ENCODE results near the gene VPS26A. TPM values are rescaled to one million over a fixed set of nuclear protein-coding genes. Genes with fewer than 3 reads are reported as not detected.
A peak's percentile ranks its signal among the peaks of the same experiment; 100 is the strongest.

Gene VPS26A
- total RNA-seq, 1 donor from 2014 or later = 42.6 TPM

GRCh38 chr10:69179743-69180524 lies 56.0 kb downstream of the VPS26A start, which contains the start of gene SUPV3L1:
Gene SUPV3L1, plus strand, starts transcription at chr10:69180234. Its CDS starts 58 bp downstream, at chr10:69180292.
- Histone ChIP-seq H3K4me3 (ENCODE audit: low read depth, low read length) (peak within 1 kb of the TSS; percentile 81), H3K27me3 (ENCODE audit: control insufficient read depth, insufficient read depth, low read length) (no peaks in the 10 kb centered on the region), H3K36me3 (ENCODE audit: control insufficient read depth, insufficient read depth, low read length) (peaks cover 2% of the 10 kb centered on the region)
- TF ChIP-seq CTCF (IDR thresholded peaks at IDR 0.05; ENCODE audit: insufficient read depth, low read length, severe bottlenecking) = no peak
- DNase-seq (ENCODE audit: low read depth) (peak; percentile 94), FAIRE-seq (no peak)

GRCh38 chr10:69180525-69181204 lies 56.7 kb downstream of the VPS26A start:
- DNase-seq (ENCODE audit: low read depth) = peak; percentile 13
- FAIRE-seq = no peak
- no peak for TF ChIP-seq CTCF (IDR thresholded peaks at IDR 0.05; ENCODE audit: insufficient read depth, low read length, severe bottlenecking)
- Histone ChIP-seq H3K4me3 (ENCODE audit: low read depth, low read length) (peak overlapping the region; percentile 81), H3K27me3 (ENCODE audit: control insufficient read depth, insufficient read depth, low read length) (no peaks in the 10 kb centered on the region), H3K36me3 (ENCODE audit: control insufficient read depth, insufficient read depth, low read length) (peaks cover 2% of the 10 kb centered on the region)

- H3K36me3 ChIP-seq (ENCODE audit: control insufficient read depth, insufficient read depth, low read length) = peaks cover 2% of the 10 kb centered on the region
- no peak for TF ChIP-seq CTCF (IDR thresholded peaks at IDR 0.05; ENCODE audit: insufficient read depth, low read length, severe bottlenecking)
- DNase-seq (ENCODE audit: low read depth) = peak; percentile 30
- H3K27me3 ChIP-seq (ENCODE audit: control insufficient read depth, insufficient read depth, low read length) = no peaks in the 10 kb centered on the region
- no peak for FAIRE-seq
- H3K4me3 ChIP-seq (ENCODE audit: low read depth, low read length) = peak overlapping the region; percentile 81
Observed at GRCh38 chr10:69181433-69181832, 57.5 kb downstream of the VPS26A start.

GRCh38 chr10:69182005-69182404 lies 58.0 kb downstream of the VPS26A start:
- Histone ChIP-seq H3K4me3 (ENCODE audit: low read depth, low read length) (no peak overlapping the region), H3K27me3 (ENCODE audit: control insufficient read depth, insufficient read depth, low read length) (no peaks in the 10 kb centered on the region), H3K36me3 (ENCODE audit: control insufficient read depth, insufficient read depth, low read length) (peaks cover 5% of the 10 kb centered on the region)
- TF ChIP-seq CTCF (IDR thresholded peaks at IDR 0.05; ENCODE audit: insufficient read depth, low read length, severe bottlenecking) = no peak
- FAIRE-seq = no peak
- DNase-seq (ENCODE audit: low read depth) = no peak

GRCh38 chr10:69186524-69186923 lies 62.5 kb downstream of the VPS26A start:
- Histone ChIP-seq H3K4me3 (ENCODE audit: low read depth, low read length) (no peak overlapping the region), H3K27me3 (ENCODE audit: control insufficient read depth, insufficient read depth, low read length) (no peaks in the 10 kb centered on the region), H3K36me3 (ENCODE audit: control insufficient read depth, insufficient read depth, low read length) (peaks cover 12% of the 10 kb centered on the region)
- no peak for FAIRE-seq
- no peak for TF ChIP-seq CTCF (IDR thresholded peaks at IDR 0.05; ENCODE audit: insufficient read depth, low read length, severe bottlenecking)
- no peak for DNase-seq (ENCODE audit: low read depth)

Data from bronchial epithelial cell (primary cell).